ENCODE data around the gene PPP6R2.

The PPP6R2 gene

DNA sequence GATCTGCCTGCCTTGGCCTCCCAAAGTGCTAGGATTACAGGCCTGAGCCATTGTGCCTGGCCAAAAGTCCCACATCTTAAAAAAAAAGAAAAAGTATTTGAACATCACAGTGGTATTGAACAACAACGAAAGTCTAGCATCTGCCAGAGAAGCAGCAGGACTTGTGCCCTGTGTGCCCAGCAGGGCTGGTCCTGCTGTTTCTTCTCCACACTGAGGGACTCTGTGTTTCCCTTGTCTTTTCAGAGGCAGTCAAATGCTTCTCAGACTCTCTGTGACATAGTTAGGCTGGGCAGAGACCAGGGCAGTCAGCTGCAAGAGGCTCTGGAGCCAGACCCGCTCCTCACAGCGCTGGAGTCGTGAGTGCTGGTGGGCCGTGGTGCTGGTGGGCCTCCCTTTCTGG lies 75.5 kb downstream of the PPP6R2 start:
- no peaks in the 10 kb centered on the region for H3K9me3 ChIP-seq (ENCODE audit: control insufficient read depth, low read length)
- peaks cover 65% of the 10 kb centered on the region for H3K36me3 ChIP-seq (ENCODE audit: control insufficient read depth, insufficient read depth, low read length)
- H3K27ac ChIP-seq (ENCODE audit: insufficient read depth, low read depth, low read length, poor library complexity, severe bottlenecking): no peak overlapping the region
- 93 to 97% methylated on average over 5 of the region's 5 CpGs for WGBS, 2 experiments
- H3K27me3 ChIP-seq (ENCODE audit: control insufficient read depth, insufficient read depth, low read length, poor library complexity, severe bottlenecking): no peaks in the 10 kb centered on the region
- no peaks in the 10 kb centered on the region for H3K4me1 ChIP-seq (ENCODE audit: control insufficient read depth, insufficient read depth, low read length)
- no peak overlapping the region for H3K4me3 ChIP-seq (ENCODE audit: insufficient read depth, low read depth, low read length)

DNA sequence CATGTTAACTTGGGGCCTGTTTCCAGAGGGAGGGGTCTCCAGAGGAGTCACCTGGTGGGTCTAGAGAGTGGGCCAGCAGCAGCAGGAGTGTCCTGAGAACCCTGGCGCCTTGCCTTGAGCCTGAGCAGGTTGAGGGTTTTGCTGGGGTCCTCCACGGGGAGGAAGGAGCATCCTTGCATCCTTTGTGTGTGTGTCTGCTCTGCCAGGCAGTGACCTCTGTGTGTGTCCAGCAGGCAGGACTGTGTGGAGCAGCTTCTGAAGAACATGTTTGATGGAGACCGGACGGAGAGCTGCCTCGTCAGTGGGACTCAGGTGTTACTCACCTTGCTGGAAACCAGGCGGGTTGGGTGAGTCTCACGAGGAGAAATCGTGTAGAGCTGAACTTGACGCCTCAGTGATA lies 76.0 kb downstream of the PPP6R2 start:
- Histone ChIP-seq H3K4me3 (ENCODE audit: insufficient read depth, low read depth, low read length) (no peak overlapping the region), H3K27me3 (ENCODE audit: control insufficient read depth, insufficient read depth, low read length, poor library complexity, severe bottlenecking) (no peaks in the 10 kb centered on the region), H3K27ac (ENCODE audit: insufficient read depth, low read depth, low read length, poor library complexity, severe bottlenecking) (no peak overlapping the region), H3K4me1 (ENCODE audit: control insufficient read depth, insufficient read depth, low read length) (no peaks in the 10 kb centered on the region), H3K36me3 (ENCODE audit: control insufficient read depth, insufficient read depth, low read length) (peaks cover 63% of the 10 kb centered on the region), H3K9me3 (ENCODE audit: control insufficient read depth, low read length) (no peaks in the 10 kb centered on the region)
- 96% methylated on average over 9 of the region's 9 CpGs for WGBS, 2 experiments

DNA sequence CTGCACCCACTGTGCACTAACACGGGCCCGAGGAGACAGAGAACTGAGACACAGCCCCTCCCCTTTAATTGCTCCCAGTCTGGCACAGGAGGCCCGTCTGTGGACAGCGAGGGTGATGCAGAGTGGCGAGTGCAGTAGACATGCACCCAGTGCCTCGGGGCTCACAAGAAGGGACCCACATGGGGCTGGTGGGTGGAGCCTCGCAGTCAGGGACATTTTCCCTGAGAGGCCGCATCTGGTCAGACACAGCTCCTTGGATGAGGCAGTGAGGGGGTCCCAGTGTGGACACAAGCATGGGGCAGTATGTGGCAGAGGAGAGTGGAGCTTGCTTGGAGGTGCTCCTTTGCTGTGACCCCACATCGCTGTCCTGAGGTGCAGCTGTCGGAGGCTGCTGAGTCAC lies 76.9 kb downstream of the PPP6R2 start:
- WGBS, 2 experiments: 96% methylated on average over 10 of the region's 10 CpGs
- H3K27me3 ChIP-seq (ENCODE audit: control insufficient read depth, insufficient read depth, low read length, poor library complexity, severe bottlenecking): no peaks in the 10 kb centered on the region
- no peak overlapping the region for H3K4me3 ChIP-seq (ENCODE audit: insufficient read depth, low read depth, low read length)
- H3K4me1 ChIP-seq (ENCODE audit: control insufficient read depth, insufficient read depth, low read length): no peaks in the 10 kb centered on the region
- peaks cover 63% of the 10 kb centered on the region for H3K36me3 ChIP-seq (ENCODE audit: control insufficient read depth, insufficient read depth, low read length)
- H3K9me3 ChIP-seq (ENCODE audit: control insufficient read depth, low read length): no peaks in the 10 kb centered on the region
- no peak overlapping the region for H3K27ac ChIP-seq (ENCODE audit: insufficient read depth, low read depth, low read length, poor library complexity, severe bottlenecking)

DNA sequence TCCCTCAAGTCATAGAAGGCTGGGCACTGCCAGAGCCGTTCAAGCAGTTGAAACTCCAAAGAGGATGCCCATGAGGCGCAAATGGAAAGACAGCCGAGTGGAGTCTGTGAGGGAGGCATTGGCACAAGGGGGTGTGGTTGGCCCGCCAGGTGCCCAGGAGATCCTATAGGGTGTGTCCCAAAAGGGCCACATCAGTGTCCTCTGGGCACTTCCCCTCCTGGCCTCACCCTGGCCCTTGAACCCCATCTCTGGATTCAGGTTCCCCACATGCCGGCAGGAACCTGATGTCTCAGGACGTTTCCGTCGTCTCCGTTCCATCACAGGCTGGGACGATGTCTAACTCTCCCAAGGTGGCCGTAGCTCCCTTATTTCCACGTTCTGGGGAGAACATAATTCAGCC lies 77.5 kb downstream of the PPP6R2 start:
- Histone ChIP-seq H3K27me3 (ENCODE audit: control insufficient read depth, insufficient read depth, low read length, poor library complexity, severe bottlenecking) (no peaks in the 10 kb centered on the region), H3K27ac (ENCODE audit: insufficient read depth, low read depth, low read length, poor library complexity, severe bottlenecking) (no peak overlapping the region), H3K9me3 (ENCODE audit: control insufficient read depth, low read length) (no peaks in the 10 kb centered on the region), H3K4me3 (ENCODE audit: insufficient read depth, low read depth, low read length) (no peak overlapping the region), H3K4me1 (ENCODE audit: control insufficient read depth, insufficient read depth, low read length) (no peaks in the 10 kb centered on the region), H3K36me3 (ENCODE audit: control insufficient read depth, insufficient read depth, low read length) (peaks cover 64% of the 10 kb centered on the region)
- 96% methylated on average over 12 of the region's 12 CpGs for WGBS, 2 experiments

DNA sequence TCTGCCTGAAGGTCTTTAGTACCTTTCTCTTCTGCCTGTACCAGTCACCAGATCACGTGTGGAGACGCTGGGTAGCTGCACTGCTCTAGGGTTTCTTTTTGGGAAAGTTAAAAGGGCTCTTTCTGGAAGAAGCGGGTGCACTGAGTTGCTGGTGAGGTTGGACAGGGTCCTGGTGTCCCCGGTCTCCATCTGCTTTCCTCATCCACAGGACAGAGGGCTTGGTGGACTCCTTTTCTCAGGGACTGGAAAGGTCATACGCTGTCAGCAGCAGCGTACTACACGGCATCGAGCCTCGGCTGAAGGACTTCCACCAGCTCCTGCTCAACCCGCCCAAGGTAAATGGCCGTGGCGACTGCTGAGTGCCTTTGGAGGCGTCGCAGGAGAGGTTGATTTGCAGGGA lies 78.9 kb downstream of the PPP6R2 start:
- H3K9me3 ChIP-seq (ENCODE audit: control insufficient read depth, low read length): no peaks in the 10 kb centered on the region
- no peak overlapping the region for H3K27ac ChIP-seq (ENCODE audit: insufficient read depth, low read depth, low read length, poor library complexity, severe bottlenecking)
- H3K4me3 ChIP-seq (ENCODE audit: insufficient read depth, low read depth, low read length): no peak overlapping the region
- H3K27me3 ChIP-seq (ENCODE audit: control insufficient read depth, insufficient read depth, low read length, poor library complexity, severe bottlenecking): no peaks in the 10 kb centered on the region
- 97% methylated on average over 14 of the region's 14 CpGs for WGBS, 2 experiments
- no peaks in the 10 kb centered on the region for H3K4me1 ChIP-seq (ENCODE audit: control insufficient read depth, insufficient read depth, low read length)
- peaks cover 58% of the 10 kb centered on the region for H3K36me3 ChIP-seq (ENCODE audit: control insufficient read depth, insufficient read depth, low read length)

DNA sequence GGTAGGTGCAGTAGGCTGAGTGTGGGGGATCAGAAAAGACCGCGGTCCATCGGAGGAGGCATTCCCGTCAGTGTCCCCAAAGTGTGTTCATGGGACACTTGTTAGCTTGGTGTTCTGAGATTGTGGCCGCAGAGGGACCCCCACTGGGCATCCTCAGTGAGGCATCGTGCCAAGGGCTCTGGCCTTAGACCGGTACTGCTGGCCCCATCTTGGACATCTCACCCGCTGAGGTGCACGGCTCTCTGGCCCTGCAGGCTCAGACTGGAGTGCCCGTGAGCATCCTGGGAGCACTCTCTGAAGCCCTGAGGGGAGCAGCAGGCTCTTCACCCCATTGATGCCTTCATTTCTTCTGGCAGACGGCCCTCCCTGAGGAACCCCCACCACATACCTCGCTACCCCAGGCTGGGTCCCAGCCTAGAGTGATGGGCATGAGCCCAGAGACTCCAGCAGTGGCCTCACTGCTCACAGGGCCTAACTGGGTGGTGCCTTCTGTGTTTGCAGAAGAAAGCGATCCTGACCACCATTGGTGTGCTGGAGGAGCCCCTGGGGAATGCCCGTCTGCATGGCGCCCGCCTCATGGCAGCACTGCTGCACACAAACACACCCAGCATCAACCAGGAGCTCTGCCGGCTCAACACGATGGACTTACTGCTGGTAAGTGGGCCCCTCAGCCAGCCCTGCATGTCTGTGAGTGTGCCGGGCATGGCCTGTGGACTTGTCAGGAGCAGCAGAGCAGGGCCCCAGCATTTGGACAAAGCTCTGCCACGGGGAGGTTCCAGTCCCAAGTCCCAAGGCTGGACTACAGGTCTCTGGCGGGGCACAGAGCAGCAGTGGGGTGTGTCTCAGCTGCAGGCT lies 80.1 kb downstream of the PPP6R2 start:
- Histone ChIP-seq H3K4me1 (ENCODE audit: control insufficient read depth, insufficient read depth, low read length) (no peaks in the 10 kb centered on the region), H3K27ac (ENCODE audit: insufficient read depth, low read depth, low read length, poor library complexity, severe bottlenecking) (no peak overlapping the region), H3K4me3 (ENCODE audit: insufficient read depth, low read depth, low read length) (no peak overlapping the region), H3K27me3 (ENCODE audit: control insufficient read depth, insufficient read depth, low read length, poor library complexity, severe bottlenecking) (no peaks in the 10 kb centered on the region), H3K9me3 (ENCODE audit: control insufficient read depth, low read length) (no peaks in the 10 kb centered on the region), H3K36me3 (ENCODE audit: control insufficient read depth, insufficient read depth, low read length) (peaks cover 53% of the 10 kb centered on the region)
- 95% methylated on average over 21 of the region's 21 CpGs for WGBS, 2 experiments

DNA sequence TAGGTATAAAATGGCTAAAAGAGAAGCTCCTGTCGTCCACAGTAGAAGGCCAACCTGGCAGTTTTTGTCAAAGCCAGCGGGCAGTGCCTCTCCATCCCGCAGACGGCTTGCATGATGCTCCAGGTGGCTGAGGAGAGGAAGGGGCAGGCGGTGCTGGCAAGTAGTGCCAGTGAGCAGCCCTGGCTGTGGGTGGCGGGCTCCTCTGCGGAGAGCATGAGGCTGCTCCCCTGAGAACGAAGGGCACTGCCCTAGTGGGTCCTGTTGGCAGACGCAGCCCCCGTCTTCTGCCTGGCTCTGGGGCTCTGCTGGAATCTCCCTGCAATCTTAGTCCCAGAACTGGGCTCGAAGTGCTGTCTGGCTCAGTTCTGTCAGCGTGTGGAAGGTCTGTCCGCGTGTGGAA lies 80.8 kb downstream of the PPP6R2 start:
- Histone ChIP-seq H3K4me3 (ENCODE audit: insufficient read depth, low read depth, low read length) (no peak overlapping the region), H3K9me3 (ENCODE audit: control insufficient read depth, low read length) (no peaks in the 10 kb centered on the region), H3K27me3 (ENCODE audit: control insufficient read depth, insufficient read depth, low read length, poor library complexity, severe bottlenecking) (no peaks in the 10 kb centered on the region), H3K4me1 (ENCODE audit: control insufficient read depth, insufficient read depth, low read length) (no peaks in the 10 kb centered on the region), H3K36me3 (ENCODE audit: control insufficient read depth, insufficient read depth, low read length) (peaks cover 52% of the 10 kb centered on the region), H3K27ac (ENCODE audit: insufficient read depth, low read depth, low read length, poor library complexity, severe bottlenecking) (no peak overlapping the region)
- 96% methylated on average over 14 of the region's 14 CpGs for WGBS, 2 experiments

DNA sequence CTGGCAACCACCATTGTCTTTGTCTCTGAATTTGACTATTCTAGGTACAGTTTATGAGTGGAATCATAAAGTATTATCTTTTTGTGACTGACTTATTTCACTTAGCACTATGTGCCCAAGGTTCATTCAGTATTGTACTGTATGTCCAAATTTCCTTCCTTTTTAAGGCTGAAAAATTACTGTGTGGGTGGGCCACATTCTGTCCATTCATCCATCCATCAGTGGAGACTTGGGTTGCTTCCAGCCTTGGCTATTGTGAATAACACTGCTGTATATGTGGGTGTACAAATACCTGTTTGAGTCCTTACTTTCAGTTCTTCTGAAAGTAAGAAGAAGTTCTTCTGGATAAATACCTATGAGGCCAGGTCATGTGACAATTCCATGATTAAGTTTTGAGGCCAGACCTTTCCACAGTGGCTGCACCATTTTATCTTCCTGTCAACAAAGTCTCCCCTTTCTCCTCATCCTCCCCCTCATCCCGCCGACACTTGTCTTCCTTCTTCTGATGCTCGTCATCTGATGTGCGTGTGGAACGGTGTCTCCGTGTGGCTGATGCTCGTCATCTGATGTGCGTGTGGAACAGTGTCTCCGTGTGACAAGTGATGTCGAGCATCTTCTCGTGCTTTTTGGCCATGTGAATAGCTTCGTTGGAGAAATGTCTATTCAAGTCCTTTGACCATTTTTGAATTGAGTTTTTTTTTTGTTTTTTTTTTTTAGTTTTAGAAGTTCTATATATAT lies 82.2 kb downstream of the PPP6R2 start:
- Histone ChIP-seq H3K4me3 (ENCODE audit: insufficient read depth, low read depth, low read length) (no peak overlapping the region), H3K27ac (ENCODE audit: insufficient read depth, low read depth, low read length, poor library complexity, severe bottlenecking) (no peak overlapping the region), H3K4me1 (ENCODE audit: control insufficient read depth, insufficient read depth, low read length) (no peaks in the 10 kb centered on the region), H3K27me3 (ENCODE audit: control insufficient read depth, insufficient read depth, low read length, poor library complexity, severe bottlenecking) (no peaks in the 10 kb centered on the region), H3K36me3 (ENCODE audit: control insufficient read depth, insufficient read depth, low read length) (peaks cover 45% of the 10 kb centered on the region), H3K9me3 (ENCODE audit: control insufficient read depth, low read length) (no peaks in the 10 kb centered on the region)
- WGBS, 2 experiments: 95 to 96% methylated on average over 12 of the region's 12 CpGs

DNA sequence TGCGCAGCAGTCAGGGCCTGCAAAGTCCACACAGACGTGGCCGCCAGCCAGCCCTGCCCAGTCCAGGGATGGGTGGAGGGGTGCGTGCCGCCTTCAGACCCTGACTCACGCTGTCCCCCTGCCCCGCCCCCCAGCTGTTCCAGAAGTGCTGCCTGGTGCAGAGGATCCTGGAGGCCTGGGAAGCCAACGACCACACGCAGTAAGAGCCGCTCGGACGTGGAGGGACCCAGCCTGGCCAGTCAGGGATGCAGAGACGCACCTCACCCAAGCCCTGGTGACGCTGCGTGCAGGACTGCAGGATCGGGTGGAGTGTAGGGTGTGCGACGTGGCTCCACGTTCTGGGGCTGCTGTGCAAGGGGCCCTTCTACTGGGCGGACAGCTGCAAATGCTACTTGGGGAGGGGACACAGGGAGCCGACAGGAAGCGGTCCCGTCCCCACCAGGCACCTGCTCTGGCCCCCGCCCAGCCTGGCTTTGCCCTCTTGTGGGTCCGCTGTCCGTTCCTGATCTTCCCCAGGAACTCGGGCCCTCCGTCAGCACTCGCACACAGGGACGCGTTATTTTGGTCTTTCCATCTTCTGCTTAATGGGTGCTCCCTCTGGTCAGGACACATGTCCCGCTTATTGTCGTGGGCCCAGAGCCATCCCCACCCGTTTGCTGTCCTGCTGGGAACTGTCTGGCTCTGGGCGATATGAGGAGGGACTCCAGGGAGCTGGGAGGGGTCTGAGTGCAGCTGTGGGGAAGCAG lies 89.2 kb downstream of the PPP6R2 start:
- H3K36me3 ChIP-seq (ENCODE audit: control insufficient read depth, insufficient read depth, low read length): peaks cover 36% of the 10 kb centered on the region
- H3K27me3 ChIP-seq (ENCODE audit: control insufficient read depth, insufficient read depth, low read length, poor library complexity, severe bottlenecking): no peaks in the 10 kb centered on the region
- H3K4me3 ChIP-seq (ENCODE audit: insufficient read depth, low read depth, low read length): no peak overlapping the region
- no peaks in the 10 kb centered on the region for H3K4me1 ChIP-seq (ENCODE audit: control insufficient read depth, insufficient read depth, low read length)
- H3K9me3 ChIP-seq (ENCODE audit: control insufficient read depth, low read length): no peaks in the 10 kb centered on the region
- no peak overlapping the region for H3K27ac ChIP-seq (ENCODE audit: insufficient read depth, low read depth, low read length, poor library complexity, severe bottlenecking)
- WGBS, 2 experiments: 96% methylated on average over 35 of the region's 35 CpGs

All from ectodermal cell (in vitro differentiated cells).